ENCODE measurements around the gene OTUD5. TPM values are rescaled to one million over a fixed set of nuclear protein-coding genes. Genes with fewer than 3 reads are reported as not detected.
A peak's percentile ranks its signal among the peaks of the same experiment; 100 is the strongest.
"Not testable (repeated sequence)": the region's sequence is repeated elsewhere in the genome, so short reads cannot be mapped to it uniquely, and the experiment has no call there.

Gene OTUD5
- total RNA-seq, 2 donors from 2014 or later: 50.3 to 56.5 TPM

DNA sequence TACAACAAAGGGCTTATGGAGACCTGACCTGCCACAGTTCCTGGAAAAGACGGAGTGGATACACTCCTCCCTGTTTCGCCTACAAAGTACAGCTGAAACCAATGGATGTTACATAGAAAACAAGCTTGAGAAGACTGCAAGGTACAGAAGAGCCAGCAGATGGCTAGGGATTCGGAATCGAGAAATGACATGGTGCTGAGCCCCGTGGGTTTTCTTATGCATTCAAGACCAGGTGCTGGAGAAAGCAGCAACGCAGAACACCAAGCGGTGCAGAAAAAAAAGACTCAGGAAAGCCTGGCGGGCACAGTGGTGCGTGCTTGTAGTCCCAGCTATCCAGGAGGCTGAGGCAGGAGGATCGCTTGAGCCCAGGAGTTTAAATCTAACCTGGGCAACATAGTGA, 73.7 kb downstream of the OTUD5 start:
- Mint-ChIP-seq H3K4me3 (no peak overlapping the region), H3K27me3 (ENCODE audit: insufficient read depth) (no peaks in the 10 kb centered on the region), H3K36me3 (ENCODE audit: low read depth) (no peaks in the 10 kb centered on the region), H3K4me1 (no peaks in the 10 kb centered on the region), H3K27ac (no peak overlapping the region), H3K9me3 (peaks cover 42% of the 10 kb centered on the region)
- Histone ChIP-seq H3K9me3 (ENCODE audit: control insufficient read depth, low read length) (no peaks in the 10 kb centered on the region), H3K27me3 (ENCODE audit: control insufficient read depth, insufficient read depth, low read length, poor library complexity, severe bottlenecking) (no peaks in the 10 kb centered on the region), H3K36me3 (ENCODE audit: control insufficient read depth, insufficient read depth, low read length) (no peaks in the 10 kb centered on the region), H3K4me3 (ENCODE audit: low read length) (no peak overlapping the region), H3K9ac (ENCODE audit: extremely low read depth, low read length, poor library complexity, severe bottlenecking) (no peak overlapping the region), H3K27ac (ENCODE audit: low read depth, low read length) (no peak overlapping the region), H3K4me1 (ENCODE audit: control insufficient read depth, insufficient read depth, low read length) (no peaks in the 10 kb centered on the region)
- 50 to 80% methylated on average over 2 to 10 of the region's 10 CpGs for WGBS, 2 experiments (ENCODE audit: insufficient coverage in 1 of 2, insufficient read length in 1 of 2)
- no peak for DNase-seq
- TF ChIP-seq, protein P1, sequence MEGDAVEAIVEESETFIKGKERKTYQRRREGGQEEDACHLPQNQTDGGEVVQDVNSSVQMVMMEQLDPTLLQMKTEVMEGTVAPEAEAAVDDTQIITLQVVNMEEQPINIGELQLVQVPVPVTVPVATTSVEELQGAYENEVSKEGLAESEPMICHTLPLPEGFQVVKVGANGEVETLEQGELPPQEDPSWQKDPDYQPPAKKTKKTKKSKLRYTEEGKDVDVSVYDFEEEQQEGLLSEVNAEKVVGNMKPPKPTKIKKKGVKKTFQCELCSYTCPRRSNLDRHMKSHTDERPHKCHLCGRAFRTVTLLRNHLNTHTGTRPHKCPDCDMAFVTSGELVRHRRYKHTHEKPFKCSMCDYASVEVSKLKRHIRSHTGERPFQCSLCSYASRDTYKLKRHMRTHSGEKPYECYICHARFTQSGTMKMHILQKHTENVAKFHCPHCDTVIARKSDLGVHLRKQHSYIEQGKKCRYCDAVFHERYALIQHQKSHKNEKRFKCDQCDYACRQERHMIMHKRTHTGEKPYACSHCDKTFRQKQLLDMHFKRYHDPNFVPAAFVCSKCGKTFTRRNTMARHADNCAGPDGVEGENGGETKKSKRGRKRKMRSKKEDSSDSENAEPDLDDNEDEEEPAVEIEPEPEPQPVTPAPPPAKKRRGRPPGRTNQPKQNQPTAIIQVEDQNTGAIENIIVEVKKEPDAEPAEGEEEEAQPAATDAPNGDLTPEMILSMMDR (conservative IDR thresholded peaks at IDR 0.05): peak; percentile 21

GRCh38 chrX:48876944-48877343, 80.5 kb downstream of the OTUD5 start:
- not testable (repeated sequence) for H3K27me3 Mint-ChIP-seq (ENCODE audit: insufficient read depth); H3K9me3 ChIP-seq (ENCODE audit: control insufficient read depth, low read length); H3K4me3 ChIP-seq (ENCODE audit: low read length); DNase-seq; H3K27ac ChIP-seq (ENCODE audit: low read depth, low read length); H3K36me3 Mint-ChIP-seq (ENCODE audit: low read depth); H3K4me1 ChIP-seq (ENCODE audit: control insufficient read depth, insufficient read depth, low read length); H3K36me3 ChIP-seq (ENCODE audit: control insufficient read depth, insufficient read depth, low read length); H3K4me1 Mint-ChIP-seq; H3K4me3 Mint-ChIP-seq; H3K27me3 ChIP-seq (ENCODE audit: control insufficient read depth, insufficient read depth, low read length, poor library complexity, severe bottlenecking); H3K27ac Mint-ChIP-seq; H3K9ac ChIP-seq (ENCODE audit: extremely low read depth, low read length, poor library complexity, severe bottlenecking)
- 100% methylated on average over 2 of the region's 4 CpGs; no CpG with 5 or more reads in 1 of the 2 experiments for WGBS, 2 experiments (ENCODE audit: insufficient coverage in 1 of 2, insufficient read length in 1 of 2)
- H3K9me3 Mint-ChIP-seq: peaks cover 38% of the 10 kb centered on the region

Other genes starting within 250 kb of the OTUD5 start
- not detected for gene GLOD5, start 195.9 kb downstream of the OTUD5 start, total RNA-seq
- not detected for gene GATA1, start 171.0 kb downstream of the OTUD5 start, total RNA-seq
- 100 to 1,000 TPM; 121 to 135 TPM for gene HDAC6, start 155.5 kb downstream of the OTUD5 start, total RNA-seq
- not detected for gene ERAS, start 131.1 kb downstream of the OTUD5 start, total RNA-seq
- 1 to 10 TPM; 2.9 to 4.0 TPM for gene PCSK1N, start 122.0 kb downstream of the OTUD5 start, total RNA-seq
- gene TIMM17B, start 59.8 kb downstream of the OTUD5 start, total RNA-seq: 10 to 100 TPM; 78.6 to 83.3 TPM
- gene PQBP1, start 59.7 kb downstream of the OTUD5 start, total RNA-seq: 10 to 100 TPM; 46.6 to 69.0 TPM
- 10 to 100 TPM; 22.8 to 24.7 TPM for gene SLC35A2, start 46.0 kb downstream of the OTUD5 start, total RNA-seq
- 10 to 100 TPM; 26.2 to 94.0 TPM for gene PIM2, start 38.6 kb downstream of the OTUD5 start, total RNA-seq
- 1 to 10 TPM; 3.6 to 7.0 TPM for gene KCND1, start 14.2 kb upstream of the OTUD5 start, total RNA-seq
- 10 to 100 TPM; 55.9 to 63.1 TPM for gene GRIPAP1, start 44.7 kb upstream of the OTUD5 start, total RNA-seq
- 10 to 100 TPM; 33.2 to 34.4 TPM for gene TFE3, start 85.8 kb upstream of the OTUD5 start, total RNA-seq
- gene CCDC120, start 101.4 kb upstream of the OTUD5 start, total RNA-seq: 10 to 100 TPM; 13.4 to 13.5 TPM
- 10 to 100 TPM in 1 of 2 donors, 1 to 10 TPM in 1; 8.2 to 15.7 TPM for gene PRAF2, start 116.4 kb upstream of the OTUD5 start, total RNA-seq
- 10 to 100 TPM; 29.8 to 42.5 TPM for gene WDR45, start 122.3 kb upstream of the OTUD5 start, total RNA-seq
- 10 to 100 TPM; 17.9 to 23.7 TPM for gene GPKOW, start 166.1 kb upstream of the OTUD5 start, total RNA-seq
- gene MAGIX, start 205.2 kb upstream of the OTUD5 start, total RNA-seq: 1 to 10 TPM; 1.2 to 1.3 TPM
- 1 to 10 TPM; 1.9 to 2.0 TPM for gene PLP2, start 214.3 kb upstream of the OTUD5 start, total RNA-seq
- 10 to 100 TPM; 10.7 to 12.0 TPM for gene PRICKLE3, start 228.8 kb upstream of the OTUD5 start, total RNA-seq
- under 1 TPM; 0.48 to 0.51 TPM for gene SYP, start 242.6 kb upstream of the OTUD5 start, total RNA-seq

Data from endodermal cell (in vitro differentiated cells).